T-helper 2 cell (primary cell): ENCODE data around the gene CCDC9B.
A peak's percentile ranks its signal among the peaks of the same experiment; 100 is the strongest.

Experiments used
- DNase-seq, 5 experiments: peaks; one replicate each; pipeline versions ENCODE4 v3.0.0 to v3.0.0-alpha.2; 2012 to 2022

CCDC9B gene

DNA sequence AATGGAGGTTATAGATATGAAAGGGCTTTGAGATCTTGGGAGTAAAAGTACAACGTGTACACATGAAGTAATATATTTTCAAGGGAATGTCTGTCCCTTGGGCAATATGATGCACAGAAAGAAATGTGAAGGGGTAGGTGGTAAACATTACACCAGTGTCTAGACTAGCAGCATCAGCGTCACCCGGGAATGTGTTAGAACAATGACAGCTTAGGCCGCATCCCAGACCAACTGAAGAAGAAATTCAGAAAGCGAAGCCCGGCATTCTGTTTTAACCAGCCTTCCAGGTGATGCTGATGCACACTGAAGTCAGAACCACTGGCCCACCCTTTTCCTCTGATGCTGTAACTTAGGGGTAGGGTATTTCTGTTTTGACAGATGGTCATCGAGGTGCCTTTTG lies 10.9 kb downstream of the CCDC9B start:
- no peak for DNase-seq

DNA sequence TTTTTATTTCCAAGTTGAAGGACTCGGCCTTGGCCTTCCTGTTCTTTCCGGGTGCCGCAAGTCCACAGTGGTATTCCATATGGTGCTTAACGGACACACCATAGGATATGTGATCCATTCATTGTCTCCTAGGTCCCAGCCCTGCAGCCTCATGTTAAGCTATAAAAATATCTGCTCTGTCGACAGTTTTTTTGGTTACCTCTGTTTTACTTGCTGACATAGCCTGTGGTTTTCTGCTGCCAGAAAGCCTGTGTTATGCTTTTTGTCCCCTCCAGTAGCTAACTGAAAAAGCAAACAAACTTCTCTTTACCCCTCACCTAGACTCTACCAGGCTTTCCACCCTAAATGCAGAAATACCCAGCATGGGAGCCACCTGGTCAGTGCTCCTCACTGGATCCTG lies 12.0 kb downstream of the CCDC9B start:
- DNase-seq: peak in 1 of 5 experiments; percentile 61

DNA sequence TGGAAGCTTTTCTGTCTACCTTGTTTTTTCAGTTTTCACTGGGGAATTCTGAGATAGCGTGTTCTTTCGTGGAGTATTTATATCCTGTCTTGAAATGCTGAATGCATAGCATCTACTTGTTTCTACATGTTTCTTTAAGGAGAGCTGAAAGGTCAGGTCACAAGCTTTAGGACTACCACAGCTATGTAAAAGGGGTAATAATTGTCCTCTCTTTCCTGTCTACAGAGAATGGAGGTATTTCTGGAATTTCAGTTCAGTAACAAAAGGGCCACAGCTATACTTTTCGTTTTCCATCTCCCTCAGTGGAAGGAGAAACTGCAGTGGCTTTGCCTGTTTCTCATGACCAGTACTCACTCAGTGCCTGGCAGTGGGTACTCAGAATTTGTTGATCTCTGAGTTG lies 12.6 kb downstream of the CCDC9B start:
- DNase-seq: no peak

GRCh38 chr15:40327457-40327856 lies 13.3 kb downstream of the CCDC9B start:
- no peak for DNase-seq

GRCh38 chr15:40325700-40326099 lies 15.0 kb downstream of the CCDC9B start:
- DNase-seq: no peak

- no peak for DNase-seq
These were observed 15.6 kb downstream of the CCDC9B start for GRCh38 chr15:40325188-40325587.

GRCh38 chr15:40323953-40324937 lies 16.5 kb downstream of the CCDC9B start:
- DNase-seq: peak in 1 of 5 experiments; percentile 35

- DNase-seq: peak; percentile 80 to 94 (median 85)
These were observed 17.3 kb downstream of the CCDC9B start, which contains the start of gene INAFM2 for GRCh38 chr15:40323239-40323952. INAFM2 (plus strand) TSS chr15:40323692; CDS start chr15:40324056, 364 bp downstream.

DNA sequence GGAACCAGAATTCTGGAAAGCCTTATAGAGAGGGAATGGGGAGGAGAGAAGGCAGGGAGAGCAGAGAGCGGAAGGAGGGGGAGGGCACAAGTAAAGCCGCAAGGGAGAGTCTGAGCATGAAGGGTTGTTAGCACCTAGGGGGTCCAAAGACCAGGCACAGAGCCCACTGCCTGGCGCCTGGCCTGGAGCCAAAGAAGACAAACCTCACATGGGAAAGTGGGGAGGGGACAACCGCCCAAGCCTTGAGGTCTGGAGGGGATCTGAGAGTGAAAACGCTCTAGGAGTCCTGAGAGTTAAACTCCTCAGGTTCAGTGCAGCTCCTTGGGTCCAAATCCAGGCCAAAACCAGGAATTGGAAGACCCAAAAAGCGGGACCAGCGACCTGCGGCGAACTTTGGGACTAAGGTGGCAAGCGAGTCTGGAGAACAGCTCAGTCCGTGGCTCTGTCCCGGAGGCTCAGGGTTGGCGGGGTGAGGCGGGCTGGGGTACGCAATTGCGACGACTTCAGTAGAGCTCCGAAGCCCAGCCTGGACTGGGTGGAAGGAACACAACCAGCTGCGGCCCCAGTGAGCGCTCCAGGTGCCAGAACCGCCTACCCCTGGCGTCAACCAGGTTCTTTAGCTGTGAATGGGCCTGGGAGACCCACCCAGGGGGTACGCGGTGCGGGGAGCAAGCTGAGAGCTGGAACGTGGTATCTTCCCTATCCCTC lies 18.1 kb downstream of the CCDC9B start:
- DNase-seq: no peak

- peak in 4 of 5 experiments; percentile 26 to 76 (median 46) for DNase-seq
These were observed 19.8 kb downstream of the CCDC9B start for GRCh38 chr15:40320931-40321371.

GRCh38 chr15:40320409-40320808 lies 20.3 kb downstream of the CCDC9B start:
- no peak for DNase-seq

DNA sequence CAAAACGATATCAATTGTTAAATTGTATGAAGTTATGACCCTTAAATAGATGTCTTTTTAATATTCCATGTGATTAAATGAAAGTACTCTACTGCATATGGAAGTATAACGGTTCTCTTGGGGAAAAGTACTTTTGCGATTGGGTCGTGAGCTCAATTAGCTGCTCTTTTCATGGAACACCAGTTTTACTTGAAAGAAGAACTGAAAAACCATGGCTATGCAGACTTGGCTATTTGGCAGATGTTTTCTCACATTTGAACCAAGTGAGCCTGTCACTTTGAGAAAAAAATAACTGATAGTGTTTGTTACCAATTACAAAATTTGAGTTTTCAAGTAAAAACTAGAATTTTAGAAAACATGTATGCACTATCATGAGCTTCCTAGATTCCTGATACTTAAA lies 23.2 kb downstream of the CCDC9B start:
- DNase-seq: no peak

GRCh38 chr15:40316931-40317330 lies 23.8 kb downstream of the CCDC9B start:
- no peak for DNase-seq

DNA sequence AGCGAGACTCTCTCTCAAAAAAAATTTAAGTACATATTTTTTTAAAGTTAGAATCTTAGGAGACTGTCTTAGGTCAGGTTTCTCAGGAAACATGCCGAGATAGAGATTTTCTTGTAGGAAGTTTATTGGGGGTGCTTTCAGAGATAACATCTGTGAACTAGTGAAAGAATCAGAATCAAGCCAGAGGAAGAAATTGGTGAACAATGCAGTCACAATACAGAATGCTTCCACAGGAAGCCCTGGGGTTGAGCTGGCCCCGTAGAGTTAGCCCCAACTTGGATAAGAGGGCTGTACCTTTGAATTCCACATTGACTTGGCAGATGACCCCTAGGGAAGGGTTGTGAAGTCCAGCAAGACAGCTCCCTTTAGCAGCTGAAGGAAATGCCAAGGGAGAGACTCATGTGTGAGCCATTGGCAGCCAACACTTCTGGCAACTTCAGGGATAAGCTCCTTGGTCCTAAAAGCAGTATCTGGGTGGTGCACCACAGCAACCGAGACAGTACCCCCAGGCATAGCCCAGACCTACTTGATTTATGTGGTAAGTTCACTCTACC lies 25.9 kb downstream of the CCDC9B start:
- DNase-seq: no peak

GRCh38 chr15:40313531-40314398 lies 27.0 kb downstream of the CCDC9B start:
- peak in 2 of 5 experiments; percentile 59 to 60 for DNase-seq

DNA sequence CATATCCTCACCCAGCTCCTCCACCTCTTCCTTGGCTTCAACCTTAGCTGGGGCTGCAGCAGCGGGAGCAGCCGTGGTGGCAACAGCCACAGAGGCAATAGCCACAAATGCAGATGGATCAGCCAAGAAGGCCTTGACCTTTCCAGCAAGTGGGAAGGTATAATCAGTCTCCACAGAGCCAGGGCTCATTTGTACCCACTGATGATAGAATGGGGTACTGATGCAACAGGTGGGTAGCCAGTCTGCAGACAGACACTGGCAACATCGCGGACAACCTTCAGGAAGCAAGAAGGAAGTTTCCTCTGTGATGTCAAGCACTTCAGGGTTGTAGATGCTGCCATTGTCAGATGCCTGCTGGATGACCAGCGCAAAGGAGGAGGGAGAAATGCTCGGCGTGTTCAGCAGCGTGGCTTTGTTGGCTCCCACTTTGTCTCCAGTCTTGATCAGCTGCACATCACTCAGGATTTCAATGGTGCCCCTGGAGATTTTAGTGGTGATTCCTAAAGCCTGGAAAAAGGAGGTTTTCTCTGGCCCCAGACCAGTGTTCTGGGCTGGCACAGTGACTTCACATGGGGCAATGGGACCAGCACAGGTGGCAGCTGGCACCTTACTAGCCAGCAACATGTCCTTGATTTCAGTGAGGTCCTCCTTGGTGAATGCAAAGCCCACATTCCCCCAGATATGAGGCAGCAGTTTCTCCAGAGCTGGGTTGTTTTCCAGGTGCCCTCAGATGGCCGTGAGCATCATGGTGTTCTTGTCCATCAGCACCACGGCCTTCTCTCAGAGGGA lies 28.2 kb downstream of the CCDC9B start:
- no peak for DNase-seq

DNA sequence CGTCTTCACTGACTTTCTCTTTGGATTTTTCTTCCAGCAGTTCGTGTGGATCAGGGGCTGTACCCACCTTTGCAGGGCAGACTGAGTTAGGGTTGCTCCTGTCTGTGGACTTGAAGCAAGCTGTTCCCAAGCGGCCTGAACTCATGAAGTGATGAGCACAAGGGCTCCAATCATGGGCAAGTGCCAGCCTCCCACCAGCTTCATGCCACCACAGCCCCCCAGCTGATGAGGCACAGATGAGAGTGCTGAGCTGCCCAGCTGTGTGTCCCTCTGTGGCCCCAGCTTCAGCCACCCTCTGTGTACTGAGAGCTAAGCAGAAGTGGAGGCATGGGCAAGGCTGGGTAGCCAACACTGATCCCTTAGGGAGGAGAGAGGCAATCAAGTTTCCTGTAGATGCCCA lies 29.7 kb downstream of the CCDC9B start:
- DNase-seq: no peak

GRCh38 chr15:40310001-40310959 lies 30.5 kb downstream of the CCDC9B start:
- peak in 4 of 5 experiments; percentile 28 to 71 (median 38) for DNase-seq

DNA sequence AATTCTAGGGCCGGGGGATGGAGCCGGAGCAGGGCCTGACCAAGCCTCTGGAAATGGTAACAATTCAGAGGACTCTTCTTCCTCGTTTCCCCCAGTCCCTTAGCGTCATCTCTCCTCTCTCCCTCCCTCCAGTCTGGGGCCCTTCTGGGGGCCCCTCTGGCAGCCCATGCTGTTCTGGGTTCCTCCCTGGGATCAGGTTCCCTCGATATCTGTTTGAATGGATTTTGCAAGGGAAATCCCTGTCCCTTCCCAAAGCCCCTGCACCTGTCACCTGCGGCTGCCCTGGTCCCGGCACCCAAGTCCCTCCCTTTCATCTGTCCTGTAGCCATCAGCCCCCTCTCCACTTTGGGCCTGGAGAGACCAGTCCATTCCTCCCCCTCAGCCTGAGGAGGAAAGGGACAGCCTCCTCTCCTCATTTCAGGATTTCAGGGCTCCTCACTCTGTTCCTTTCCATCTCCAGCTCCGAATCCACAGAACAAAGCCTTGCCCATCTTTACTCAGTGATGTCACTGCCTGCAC lies 31.3 kb downstream of the CCDC9B start:
- no peak for DNase-seq
